Fibroblast of skin of scalp (primary cell): Measurements from ENCODE around the gene HIF1A.
A peak's percentile ranks its signal among the peaks of the same experiment; 100 is the strongest.
"Not testable (repeated sequence)": the region's sequence is repeated elsewhere in the genome, so short reads cannot be mapped to it uniquely, and the experiment has no call there.

Experiments used
- DNase-seq: peaks from one replicate; pipeline ENCODE4 v3.0.0-alpha.2; 2013

Gene HIF1A

GRCh38 chr14:61710853-61711817, 15.8 kb downstream of the HIF1A start:
- no peak for DNase-seq

GRCh38 chr14:61712137-61712536, 16.8 kb downstream of the HIF1A start:
- DNase-seq = no peak

GRCh38 chr14:61713724-61714437, 18.6 kb downstream of the HIF1A start:
- DNase-seq = no peak

GRCh38 chr14:61716956-61717355, 21.6 kb downstream of the HIF1A start:
- no peak for DNase-seq

- no peak for DNase-seq
These were observed 22.7 kb downstream of the HIF1A start for GRCh38 chr14:61718039-61718438.

- DNase-seq = no peak
These were observed 24.3 kb downstream of the HIF1A start for GRCh38 chr14:61719344-61720293.

- no peak for DNase-seq
These were observed 25.0 kb downstream of the HIF1A start for GRCh38 chr14:61720294-61720661.

- no peak for DNase-seq
These were observed 25.4 kb downstream of the HIF1A start for GRCh38 chr14:61720741-61721140.

GRCh38 chr14:61724133-61724532, 28.8 kb downstream of the HIF1A start:
- DNase-seq = no peak

- no peak for DNase-seq
These were observed 31.7 kb downstream of the HIF1A start for GRCh38 chr14:61726778-61727658.

- no peak for DNase-seq
These were observed 35.6 kb downstream of the HIF1A start for GRCh38 chr14:61730756-61731373.

GRCh38 chr14:61733972-61734371, 38.7 kb downstream of the HIF1A start:
- DNase-seq = no peak

- no peak for DNase-seq
These were observed 41.4 kb downstream of the HIF1A start for GRCh38 chr14:61736751-61737150.

GRCh38 chr14:61737915-61738314, 42.6 kb downstream of the HIF1A start:
- DNase-seq = no peak

- no peak for DNase-seq
These were observed 43.8 kb downstream of the HIF1A start for GRCh38 chr14:61739133-61739532.

GRCh38 chr14:61742371-61742770, 47.1 kb downstream of the HIF1A start:
- no peak for DNase-seq

- no peak for DNase-seq
These were observed 48.9 kb downstream of the HIF1A start for GRCh38 chr14:61744238-61744637.

GRCh38 chr14:61746346-61746745, 51.0 kb downstream of the HIF1A start:
- not testable (repeated sequence) for DNase-seq

- DNase-seq = no peak
These were observed 51.6 kb downstream of the HIF1A start for GRCh38 chr14:61746881-61747280.

- peak; percentile 50 for DNase-seq
These were observed 52.0 kb downstream of the HIF1A start for GRCh38 chr14:61747342-61747741.

GRCh38 chr14:61749264-61749663, 54.0 kb downstream of the HIF1A start:
- DNase-seq = no peak
